Neural progenitor cell (in vitro differentiated cells): ENCODE measurements around the gene PRKCD. TPM values are rescaled to one million over a fixed set of nuclear protein-coding genes. Genes with fewer than 3 reads are reported as not detected.

Experiments used
- DNase-seq: peaks from one replicate; pipeline ENCODE4 v3.0.0-alpha.2; 2016; ENCODE audit warnings: low spot score
- H2AFZ ChIP-seq: fragments of 200-600 bp; sonication (generic); replicated peaks from 2 replicates; pipeline ENCODE4 v1.6.1; 2016; ENCODE audit warnings: antibody characterized with exemption
- H3F3A ChIP-seq: fragments of 200-600 bp; sonication (generic); 2 replicates; pipeline ENCODE4 v1.6.1; 2016; ENCODE audit warnings: antibody characterized with exemption, low read depth
- H3K27ac ChIP-seq: fragments of 200-600 bp; sonication (generic); 2 replicates; pipeline ENCODE4 v1.5.1; 2016; ENCODE audit warnings: mild to moderate bottlenecking
- H3K27me3 ChIP-seq: fragments of 200-600 bp; sonication (generic); 2 replicates; pipeline ENCODE4 v1.6.1; 2016; ENCODE audit warnings: mild to moderate bottlenecking, moderate library complexity
- H3K36me3 ChIP-seq: fragments of 200-600 bp; sonication (generic); 2 replicates; pipeline ENCODE4 v1.5.1; 2016
- H3K4me1 ChIP-seq: fragments of 200-600 bp; sonication (generic); 2 replicates; pipeline ENCODE4 v1.6.1; 2016; ENCODE audit warnings: mixed run types
- H3K4me2 ChIP-seq: fragments of 200-600 bp; sonication (generic); 2 replicates; pipeline ENCODE4 v1.6.1; 2016
- H3K4me3 ChIP-seq: fragments of 200-600 bp; sonication (generic); 2 replicates; pipeline ENCODE4 v1.5.1; 2016
- H3K79me2 ChIP-seq: fragments of 200-600 bp; sonication (generic); 2 replicates; pipeline ENCODE4 v1.6.1; 2016; ENCODE audit warnings: low read depth
- H3K9ac ChIP-seq: fragments of 200-600 bp; sonication (generic); 2 replicates; pipeline ENCODE4 v1.6.1; 2016
- H3K9me3 ChIP-seq: fragments of 200-600 bp; sonication (generic); 2 replicates; pipeline ENCODE4 v1.5.1; 2016; ENCODE audit warnings: low read depth
- H4K20me1 ChIP-seq: fragments of 200-600 bp; sonication (generic); 2 replicates; pipeline ENCODE4 v1.6.1; 2016; ENCODE audit warnings: low read depth
- H3K27ac Mint-ChIP-seq: 3 replicates; pipeline ENCODE4 v1.8.0; 2021; ENCODE audit warnings: mixed read lengths
- H3K27me3 Mint-ChIP-seq: 2 replicates; pipeline ENCODE4 v1.8.0; 2022; ENCODE audit warnings: low read depth, mild to moderate bottlenecking, inconsistent platforms, moderate library complexity, mixed read lengths; ENCODE audit not compliant: insufficient read depth
- H3K36me3 Mint-ChIP-seq: 3 replicates; pipeline ENCODE4 v1.8.0; 2021; ENCODE audit warnings: mixed read lengths
- H3K4me1 Mint-ChIP-seq: 3 replicates; pipeline ENCODE4 v1.8.0; 2021; ENCODE audit warnings: mixed read lengths
- H3K4me3 Mint-ChIP-seq: 3 replicates; pipeline ENCODE4 v1.8.0; 2021; ENCODE audit warnings: mild to moderate bottlenecking, moderate library complexity, mixed read lengths
- H3K9me3 Mint-ChIP-seq: 3 replicates; pipeline ENCODE4 v1.8.0; 2020; ENCODE audit warnings: mixed read lengths
- CTCF ChIP-seq: fragments of 200-600 bp; sonication (generic); IDR thresholded peaks from 2 replicates; pipeline ENCODE4 v1.5.1; 2017; ENCODE audit warnings: antibody characterized with exemption, mild to moderate bottlenecking
- EZH2 ChIP-seq: fragments of 200-600 bp; sonication (generic); IDR thresholded peaks from 2 replicates; pipeline ENCODE4 v1.6.1; 2017; ENCODE audit warnings: antibody characterized with exemption, mild to moderate bottlenecking, moderate library complexity
- EZH2phosphoT487 ChIP-seq: fragments of 200-600 bp; sonication (generic); IDR thresholded peaks from 2 replicates; pipeline ENCODE4 v1.6.1; 2017; ENCODE audit warnings: antibody characterized with exemption
- total RNA-seq: library from RNA; depleted of rRNA; stranded (reverse); fragments of >200 nt; gene quantifications from 2 replicates; pipeline ENCODE4 v1.2.3, GENCODE V29; 2015; ENCODE audit warnings: low replicate concordance

PRKCD gene
- total RNA-seq, 1 donor from 2014 or later: 8.9 TPM

DNA sequence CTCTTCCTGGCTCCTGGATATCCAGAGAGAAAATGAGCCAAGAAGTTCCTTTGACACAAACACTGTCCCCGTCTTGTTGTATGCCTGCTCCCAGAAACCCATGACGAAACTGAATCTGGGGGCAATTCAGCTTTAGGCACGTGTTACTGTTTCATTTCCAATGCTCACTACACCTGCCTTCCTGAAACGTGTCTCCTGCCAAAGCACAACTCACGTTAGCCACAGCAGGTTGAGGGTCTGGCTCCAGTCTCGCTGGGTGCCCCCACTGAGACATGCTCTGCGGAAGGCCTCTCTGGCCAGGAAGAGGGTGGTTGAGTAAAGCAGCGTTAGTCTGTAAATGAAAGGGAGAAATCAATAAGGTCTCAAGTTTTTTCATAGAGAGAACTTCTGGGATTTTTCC, 37.5 kb upstream of the PRKCD start:
- Mint-ChIP-seq H3K27ac (no peak overlapping the region), H3K4me3 (no peak overlapping the region), H3K4me1 (no peaks in the 10 kb centered on the region), H3K27me3 (no peaks in the 10 kb centered on the region), H3K9me3 (no peaks in the 10 kb centered on the region), H3K36me3 (peaks cover 14% of the 10 kb centered on the region)
- Histone ChIP-seq H3K9me3 (no peaks in the 10 kb centered on the region), H3K27ac (no peak overlapping the region), H3K4me3 (no peak overlapping the region), H4K20me1 (no peaks in the 10 kb centered on the region), H3K79me2 (peaks cover 8% of the 10 kb centered on the region), H3K4me2 (no peak overlapping the region), H3K4me1 (no peaks in the 10 kb centered on the region), H3K36me3 (no peaks in the 10 kb centered on the region), H3F3A (no peaks in the 10 kb centered on the region), H3K27me3 (no peaks in the 10 kb centered on the region), H3K9ac (no peak overlapping the region), H2AFZ (no peak overlapping the region)
- no peak for TF ChIP-seq EZH2
- TF ChIP-seq CTCF: no peak
- no peak for TF ChIP-seq EZH2phosphoT487
- no peak for DNase-seq

DNA sequence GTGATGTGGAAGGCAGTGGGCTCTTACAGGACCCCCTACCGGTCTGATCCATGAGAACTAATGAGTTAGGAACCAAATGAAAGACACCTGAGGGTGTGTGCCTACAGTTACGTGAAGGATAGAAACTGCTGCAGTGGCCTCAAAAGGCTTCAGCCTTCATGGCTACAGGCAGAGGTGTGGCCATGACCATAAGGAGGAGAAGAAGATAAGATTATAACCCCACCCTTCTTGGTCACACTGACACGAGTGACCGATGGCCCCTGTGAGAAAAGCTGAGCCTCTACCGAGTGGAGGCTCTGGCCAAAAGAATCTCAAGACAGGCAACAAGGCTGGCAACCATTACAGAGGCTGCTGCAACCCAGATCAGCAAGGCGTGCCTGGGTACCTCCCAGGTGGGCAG, 37.1 kb upstream of the PRKCD start:
- Histone ChIP-seq H3K27ac (no peak overlapping the region), H3K9me3 (no peaks in the 10 kb centered on the region), H3F3A (no peaks in the 10 kb centered on the region), H4K20me1 (no peaks in the 10 kb centered on the region), H3K79me2 (peaks cover 12% of the 10 kb centered on the region), H2AFZ (no peak overlapping the region), H3K27me3 (no peaks in the 10 kb centered on the region), H3K36me3 (no peaks in the 10 kb centered on the region), H3K9ac (no peak overlapping the region), H3K4me1 (no peaks in the 10 kb centered on the region), H3K4me3 (no peak overlapping the region), H3K4me2 (no peak overlapping the region)
- no peak for DNase-seq
- Mint-ChIP-seq H3K4me1 (no peaks in the 10 kb centered on the region), H3K36me3 (peaks cover 12% of the 10 kb centered on the region), H3K27ac (no peak overlapping the region), H3K9me3 (no peaks in the 10 kb centered on the region), H3K27me3 (no peaks in the 10 kb centered on the region), H3K4me3 (no peak overlapping the region)
- TF ChIP-seq EZH2: no peak
- no peak for TF ChIP-seq CTCF
- TF ChIP-seq EZH2phosphoT487: no peak

DNA sequence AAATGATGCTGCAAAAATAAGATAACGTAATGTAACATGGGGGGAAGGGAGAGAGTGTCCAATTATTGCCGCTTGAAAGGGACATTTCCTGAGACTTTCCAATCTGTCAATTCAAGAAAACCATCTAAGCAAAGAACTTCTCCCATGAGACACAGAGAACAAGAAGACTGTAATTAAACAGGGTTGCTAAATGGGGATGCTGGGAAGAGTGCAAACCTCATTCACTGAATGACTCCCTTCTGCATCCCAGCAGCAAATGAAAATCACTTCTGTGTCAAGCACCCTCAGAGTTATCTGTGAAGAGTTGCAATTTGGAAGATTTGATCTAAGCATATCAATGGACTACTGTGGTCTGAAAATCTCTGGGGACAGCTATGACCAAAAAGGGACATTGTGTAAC, 34.4 kb upstream of the PRKCD start:
- DNase-seq: no peak
- no peak overlapping the region for H2AFZ ChIP-seq
- Mint-ChIP-seq H3K27ac (no peak overlapping the region), H3K27me3 (no peaks in the 10 kb centered on the region), H3K9me3 (no peaks in the 10 kb centered on the region), H3K4me3 (no peak overlapping the region), H3K4me1 (peaks cover 14% of the 10 kb centered on the region), H3K36me3 (peaks cover 12% of the 10 kb centered on the region)
- H3K27ac ChIP-seq: no peak overlapping the region
- H3K4me2 ChIP-seq: no peak overlapping the region
- H3K9me3 ChIP-seq: no peaks in the 10 kb centered on the region
- no peaks in the 10 kb centered on the region for H4K20me1 ChIP-seq
- TF ChIP-seq EZH2phosphoT487: no peak
- no peak for TF ChIP-seq CTCF
- no peak for TF ChIP-seq EZH2
- H3K27me3 ChIP-seq: no peaks in the 10 kb centered on the region
- peaks cover 25% of the 10 kb centered on the region for H3K79me2 ChIP-seq
- H3K9ac ChIP-seq: no peak overlapping the region
- H3K36me3 ChIP-seq: no peaks in the 10 kb centered on the region
- peaks cover 6% of the 10 kb centered on the region for H3K4me1 ChIP-seq
- H3F3A ChIP-seq: no peaks in the 10 kb centered on the region
- H3K4me3 ChIP-seq: no peak overlapping the region
